SIG-M5 (cell line): Measurements from ENCODE around the gene CEACAM19.
"Not testable (repeated sequence)": the region's sequence is repeated elsewhere in the genome, so short reads cannot be mapped to it uniquely, and the experiment has no call there.

Experiments used
- DNase-seq: peaks from one replicate; lab custom pipeline; 2025; lab: John Stamatoyannopoulos, UW

Gene CEACAM19

GRCh38 chr19:44675521-44675920, 4.2 kb downstream of the CEACAM19 start:
- no peak for DNase-seq

DNA sequence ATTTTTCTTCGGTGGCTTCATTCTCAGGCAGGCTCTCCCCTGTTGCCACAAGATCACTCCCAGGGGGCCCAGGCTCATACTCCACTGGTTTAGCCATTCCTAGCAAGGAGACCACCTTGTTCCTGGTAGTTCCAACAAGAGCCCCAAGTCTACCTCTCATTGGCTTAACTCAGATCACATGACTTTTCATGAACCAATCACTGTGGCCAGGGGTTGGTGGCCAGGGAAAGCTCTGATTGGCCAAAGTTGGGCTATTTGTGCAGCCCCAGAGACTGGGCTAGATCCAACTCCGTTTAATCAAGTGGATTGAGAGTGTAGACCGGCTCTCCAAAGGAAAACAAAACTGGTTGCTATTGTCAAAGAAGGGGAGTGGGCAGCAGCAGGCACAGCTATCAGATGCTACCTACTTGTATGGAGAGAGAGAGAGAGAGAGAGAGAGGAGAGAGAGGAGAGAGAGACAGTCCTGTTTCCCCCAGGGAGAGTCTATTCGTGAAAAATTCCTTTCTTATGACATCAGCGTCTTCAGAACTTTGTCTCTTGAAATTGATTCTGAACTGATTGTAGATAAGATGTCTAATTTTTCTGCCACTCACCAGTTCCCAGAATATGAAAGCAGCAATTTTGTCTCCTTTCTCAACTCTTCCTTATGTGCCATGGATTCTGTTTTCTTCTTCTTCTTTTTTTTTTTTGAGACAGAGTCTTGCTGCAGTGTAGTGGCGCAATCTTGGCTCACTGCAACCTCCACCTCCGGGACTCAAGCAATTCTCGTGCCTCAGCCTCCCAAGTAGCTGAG, 5.9 kb downstream of the CEACAM19 start:
- no peak for DNase-seq

DNA sequence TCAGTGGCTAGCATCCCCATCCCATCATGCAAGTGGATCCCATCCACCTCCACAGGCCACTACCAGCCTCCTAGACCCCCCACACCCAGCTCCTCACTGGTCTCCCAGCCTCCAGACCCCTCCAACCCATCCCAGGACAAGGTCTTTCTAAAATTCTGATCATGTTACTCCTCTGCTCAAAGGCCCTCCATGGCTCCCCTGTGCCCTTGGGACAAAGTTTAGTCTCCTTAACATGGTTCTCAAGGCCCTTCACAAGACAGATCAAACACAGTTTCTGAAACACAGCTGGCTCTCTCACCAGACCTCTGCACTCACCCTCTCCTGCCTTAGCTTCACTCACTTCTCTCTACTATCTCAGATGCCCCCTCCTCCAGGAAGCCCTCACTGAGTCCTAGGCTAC, 9.3 kb downstream of the CEACAM19 start:
- no peak for DNase-seq

DNA sequence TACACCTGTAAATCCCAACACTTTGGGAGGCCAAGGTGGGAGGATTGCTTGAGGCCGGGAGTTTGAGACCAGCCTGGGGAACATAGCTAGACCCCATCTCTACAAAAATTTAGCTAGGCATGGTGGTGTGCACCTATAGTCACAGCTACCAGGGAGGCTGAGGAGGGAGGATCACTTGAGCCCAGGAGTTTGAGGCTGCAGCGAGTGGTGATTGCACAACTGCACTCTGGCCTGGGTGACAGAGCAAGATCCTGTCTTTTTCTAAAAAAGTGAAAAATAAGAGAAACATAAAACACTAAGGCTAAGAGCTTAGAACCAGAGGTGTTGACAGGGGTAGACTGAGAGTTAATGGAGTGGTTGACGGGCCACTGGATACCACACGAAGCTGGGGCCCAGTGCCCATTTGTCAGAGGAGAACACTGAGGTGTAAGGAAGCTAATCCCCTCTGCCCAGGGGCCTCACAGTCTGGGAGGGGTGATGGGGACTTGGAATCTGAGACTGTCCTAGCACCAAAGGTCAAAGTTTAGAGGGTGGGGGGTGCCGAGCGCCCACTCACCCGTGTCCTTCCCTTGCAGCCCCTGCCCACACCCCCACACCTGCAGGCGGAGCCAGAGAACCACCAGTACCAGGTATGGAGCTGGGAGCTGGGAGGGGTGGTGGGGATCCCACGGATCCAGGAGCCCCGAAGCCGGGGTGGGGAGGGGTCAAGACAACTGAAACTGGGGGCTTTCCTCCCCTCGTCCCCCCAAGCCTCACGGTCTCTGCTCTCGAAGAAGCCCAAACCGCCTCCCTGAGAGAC, 10.9 kb downstream of the CEACAM19 start:
- DNase-seq: no peak

- DNase-seq: no peak
Observed at GRCh38 chr19:44682807-44683206, 11.5 kb downstream of the CEACAM19 start.

DNA sequence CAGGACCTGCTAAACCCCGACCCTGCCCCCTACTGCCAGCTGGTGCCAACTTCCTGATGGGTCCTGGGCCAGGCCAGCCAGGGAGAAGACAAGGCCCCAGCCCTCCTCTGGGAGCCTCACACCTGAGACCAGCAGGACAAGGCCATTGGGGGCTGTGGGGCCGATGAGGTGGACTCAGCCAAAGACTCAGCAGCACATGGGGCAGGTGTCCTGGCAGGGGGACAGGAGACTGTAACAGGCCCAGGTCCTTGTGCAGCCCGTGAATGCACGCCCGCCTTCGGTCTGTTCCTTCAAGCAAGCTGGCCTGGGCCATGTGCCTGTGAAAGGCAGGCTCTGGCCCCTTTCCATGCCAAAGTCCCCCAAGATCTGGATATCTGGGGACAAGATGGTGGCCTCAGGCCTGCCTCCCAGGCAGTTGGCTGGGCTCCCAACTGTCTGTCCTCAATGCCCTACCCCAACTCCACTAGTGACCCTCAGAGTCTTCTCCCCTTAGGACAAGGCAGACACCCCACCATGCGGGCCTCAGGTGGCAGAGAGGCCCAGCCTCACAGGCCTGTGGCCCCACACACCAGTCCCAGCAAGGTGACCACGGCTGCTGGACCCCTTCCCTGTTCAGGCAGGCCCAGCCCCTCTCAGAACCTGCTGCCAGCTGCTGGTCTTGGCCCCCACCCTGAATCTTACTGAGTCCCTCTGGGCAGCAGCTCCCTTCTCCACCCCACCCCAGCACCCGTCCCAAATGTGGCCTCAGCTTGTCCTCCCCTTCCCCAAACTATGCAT, 12.3 kb downstream of the CEACAM19 start:
- DNase-seq: no peak

GRCh38 chr19:44684396-44684795, 13.1 kb downstream of the CEACAM19 start:
- DNase-seq: not testable (repeated sequence)

GRCh38 chr19:44684892-44685863, 13.9 kb downstream of the CEACAM19 start:
- no peak for DNase-seq

- DNase-seq: peak; percentile 1
Observed at GRCh38 chr19:44685877-44686276, 14.6 kb downstream of the CEACAM19 start.

GRCh38 chr19:44686896-44687295, 15.6 kb downstream of the CEACAM19 start:
- DNase-seq: no peak

- DNase-seq: no peak
Observed at GRCh38 chr19:44687888-44688287, 16.6 kb downstream of the CEACAM19 start.

DNA sequence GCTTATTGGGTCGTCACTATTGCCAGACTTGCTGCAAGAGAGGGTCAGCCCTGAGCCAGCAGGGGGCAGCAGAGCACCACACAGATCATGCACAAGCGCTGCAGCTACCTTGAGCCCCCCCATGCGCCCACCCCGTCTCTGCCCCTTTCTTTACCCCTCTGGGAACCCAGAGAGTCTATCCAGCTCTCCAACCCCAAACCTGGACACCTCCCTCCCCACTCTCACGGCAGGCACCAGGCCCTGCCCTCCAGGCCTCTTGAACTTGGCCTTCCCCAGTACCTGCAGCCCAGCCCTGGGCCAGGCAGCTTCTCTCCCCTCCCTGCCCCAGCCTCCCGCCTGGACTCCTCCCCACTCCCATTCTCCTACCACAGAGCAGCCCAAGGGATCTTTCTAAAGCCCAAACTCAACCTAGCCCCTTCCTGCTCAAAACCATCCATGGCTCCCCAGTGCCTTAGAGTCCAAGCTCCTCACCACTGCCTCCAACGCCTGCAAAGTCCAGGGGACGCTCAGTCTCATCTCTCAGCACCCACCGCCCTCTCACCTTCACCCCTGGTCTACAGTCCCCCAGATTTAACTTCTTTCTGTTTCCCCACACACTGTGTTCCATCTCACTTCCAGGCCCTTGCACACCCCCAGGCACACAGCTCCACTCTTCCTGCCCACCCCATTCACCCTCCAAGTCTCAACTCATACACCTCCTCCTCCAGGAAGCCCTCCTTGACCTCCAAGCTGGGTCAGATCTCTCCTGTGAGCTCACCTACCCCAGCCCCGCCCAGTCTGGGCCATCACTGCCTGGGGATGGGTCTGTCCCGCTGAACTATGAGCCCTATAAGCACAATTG, 18.2 kb downstream of the CEACAM19 start:
- DNase-seq: no peak

- no peak for DNase-seq
Observed at GRCh38 chr19:44690131-44690440, 18.8 kb downstream of the CEACAM19 start.

DNA sequence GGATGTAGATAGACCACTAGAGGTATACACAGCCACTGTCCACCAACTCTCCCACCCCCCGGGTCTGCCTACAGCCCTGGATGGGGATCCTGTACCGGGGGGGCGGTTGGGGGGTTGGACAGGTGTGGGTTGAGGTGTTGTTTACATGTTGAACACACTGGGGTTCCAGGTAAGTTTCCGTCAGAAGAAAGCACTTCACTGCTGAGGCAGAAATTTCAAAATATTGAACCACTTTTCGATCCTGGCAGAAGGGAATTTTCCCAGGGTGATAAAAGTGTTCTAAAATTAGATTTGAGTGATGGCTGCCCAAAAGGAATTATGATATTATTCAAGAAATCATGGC, 21.1 kb downstream of the CEACAM19 start:
- no peak for DNase-seq

- no peak for DNase-seq
Observed at GRCh38 chr19:44694184-44694579, 22.9 kb downstream of the CEACAM19 start.

GRCh38 chr19:44696939-44697669, 25.8 kb downstream of the CEACAM19 start:
- DNase-seq: no peak

- DNase-seq: no peak
Observed at GRCh38 chr19:44697670-44698034, 26.4 kb downstream of the CEACAM19 start.

DNA sequence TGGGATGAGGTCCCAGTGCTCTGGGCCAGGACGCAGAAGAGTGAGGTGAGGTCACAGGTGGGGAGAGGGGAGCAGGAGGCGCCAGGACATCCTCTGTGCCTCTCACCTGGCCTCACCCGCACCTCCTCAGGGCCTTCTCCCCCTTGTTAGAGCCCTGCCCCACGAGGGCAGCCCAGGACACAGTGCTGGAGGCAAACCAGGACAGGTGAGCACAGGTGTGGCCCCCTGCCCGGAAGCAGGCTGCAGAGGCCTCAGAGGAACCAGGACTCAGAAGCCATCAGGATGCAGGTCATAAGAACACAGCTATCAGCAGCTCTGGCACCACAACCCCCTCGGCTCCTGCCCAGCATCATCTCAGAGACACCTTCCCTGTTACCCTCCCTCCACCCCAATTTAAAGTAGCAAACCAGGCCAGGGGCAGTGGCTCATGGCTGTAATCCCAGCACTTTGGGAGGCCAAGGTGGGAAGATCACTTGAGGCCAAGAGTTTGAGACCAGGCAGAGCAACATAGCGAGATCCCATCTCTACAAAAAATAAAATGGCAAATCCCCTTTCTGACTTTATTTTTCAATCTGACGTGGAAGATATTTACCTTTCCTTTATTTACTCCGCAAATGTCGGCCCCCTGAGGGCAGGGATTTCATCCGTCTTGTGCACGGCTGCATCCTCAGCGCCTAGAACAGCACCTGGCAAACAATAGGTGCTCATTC, 27.4 kb downstream of the CEACAM19 start, which contains the start of gene CEACAM16:
Gene CEACAM16 (plus strand): TSS at position 660 of the 710 bp plus-strand sequence. CDS start 2,306 bp downstream, outside the sequence.
- DNase-seq: no peak

- DNase-seq: no peak
Observed at GRCh38 chr19:44700547-44700946, 29.3 kb downstream of the CEACAM19 start.
